Pancreas (tissue), 10 donors: ENCODE measurements around the gene APOL1. TPM values are rescaled to one million over a fixed set of nuclear protein-coding genes. Genes with fewer than 3 reads are reported as not detected.
"Not testable (repeated sequence)": the region's sequence is repeated elsewhere in the genome, so short reads cannot be mapped to it uniquely, and the experiment has no call there.

Experiments
- ATAC-seq, 4 donors: fragments of 200-7000 bp; cut with Tn5 transposase; one replicate each; pipeline versions ENCODE4 v1.8.0 to v1.9.1; 2020; ENCODE audit warnings: mild to moderate bottlenecking in 4 of 4, moderate library complexity in 4 of 4
- DNase-seq, 6 donors: peaks; one replicate each; pipeline ENCODE4 v3.0.0-alpha.2; 2020
- FAIRE-seq: peaks from 2 replicates; lab custom pipeline; 2012; peaks lifted over from hg19 to GRCh38; lab: Jason Lieb, UNC
- H3K27ac ChIP-seq, 4 donors: fragments of 200-600 bp; sonication (generic); 1 replicate in 3 of 4; 2 replicates in 1 of 4; pipeline versions ENCODE4 v1.5.0 to v1.8.0; 2020
- H3K27me3 ChIP-seq, 4 donors: fragments of 200-600 bp; one replicate each; pipeline ENCODE4 v1.8.0; 2021
- H3K36me3 ChIP-seq, 3 donors: fragments of 200-600 bp; sonication (generic) in 1 of 3; one replicate each; pipeline versions ENCODE4 v1.5.0 to v1.8.0; 2020 to 2021
- H3K4me1 ChIP-seq, 3 donors: fragments of 200-600 bp; one replicate each; pipeline ENCODE4 v1.8.0; 2021
- H3K4me3 ChIP-seq, 4 donors: fragments of 200-600 bp; sonication (generic) in 2 of 4; one replicate each; pipeline versions ENCODE4 v1.5.0 to v1.8.0; 2020 to 2021
- H3K9me3 ChIP-seq, 4 donors: fragments of 200-600 bp; one replicate each; pipeline ENCODE4 v1.8.0; 2021
- WGBS, 2 donors: extraction: QIAGEN DNeasy Blood & Tissue Kit; methylation state at CpG; one replicate each; pipeline ENCODE4 v1.1.7; 2013; 5-methylcytosine and 5-hydroxymethylcytosine counted together
- intact Hi-C, 3 donors: fragments of 100-400 bp; cut with DNase I; formaldehyde crosslinking; loops; one replicate each; pipeline versions ENCODE4 v1.11.1 to v1.14.2; 2022
- polyA plus RNA-seq, 2 donors: library from polyadenylated mRNA; stranded (reverse); fragments of 200-250 nt; gene quantifications; one replicate each; pipeline ENCODE4 v1.2.3, GENCODE V29; 2013
- total RNA-seq, 6 donors: library from RNA; stranded (reverse); fragmentation: NEBNext Ultra II Directional in 4 of 6; extraction: Animal tissue kit (Norgen Biotek cat#: 25700) in 4 of 6; gene quantifications; one replicate each; pipeline versions ENCODE4 v1.2.1 to v1.2.4, GENCODE V29; 2021 to 2023
- TF ChIP-seq, protein P1 (sequence below), 4 donors: fragments of 200-600 bp; sonication (generic) in 3 of 4; IDR thresholded peaks; one replicate each; pipeline versions ENCODE4 v1.5.0 to v1.8.0; 2021; ENCODE audit warnings: antibody characterized with exemption in 4 of 4
- donor health status: healthy with polysubstance abuse.
- donor health status: DM: no; HTN: no; CAD: no; lungs with moderate emphysema.
- donor health status: DM: no; HTN: no; CAD: no.
- donor health status: control.
- donor health status: control.
- donor health status: Bipolar disorder and iron deficiency.
- donor health status: DM: yes; HTN: yes; CAD: no.
- donor health status: DM: no; HTN: no; CAD: no.
- donor health status: DM: no; HTN: no; CAD: no.
- donor health status: DM: yes; HTN: yes; CAD: no.

Gene APOL1
- total and polyA plus RNA-seq, 8 donors, result 3.2 to 25.5 (median 5.5) TPM

DNA sequence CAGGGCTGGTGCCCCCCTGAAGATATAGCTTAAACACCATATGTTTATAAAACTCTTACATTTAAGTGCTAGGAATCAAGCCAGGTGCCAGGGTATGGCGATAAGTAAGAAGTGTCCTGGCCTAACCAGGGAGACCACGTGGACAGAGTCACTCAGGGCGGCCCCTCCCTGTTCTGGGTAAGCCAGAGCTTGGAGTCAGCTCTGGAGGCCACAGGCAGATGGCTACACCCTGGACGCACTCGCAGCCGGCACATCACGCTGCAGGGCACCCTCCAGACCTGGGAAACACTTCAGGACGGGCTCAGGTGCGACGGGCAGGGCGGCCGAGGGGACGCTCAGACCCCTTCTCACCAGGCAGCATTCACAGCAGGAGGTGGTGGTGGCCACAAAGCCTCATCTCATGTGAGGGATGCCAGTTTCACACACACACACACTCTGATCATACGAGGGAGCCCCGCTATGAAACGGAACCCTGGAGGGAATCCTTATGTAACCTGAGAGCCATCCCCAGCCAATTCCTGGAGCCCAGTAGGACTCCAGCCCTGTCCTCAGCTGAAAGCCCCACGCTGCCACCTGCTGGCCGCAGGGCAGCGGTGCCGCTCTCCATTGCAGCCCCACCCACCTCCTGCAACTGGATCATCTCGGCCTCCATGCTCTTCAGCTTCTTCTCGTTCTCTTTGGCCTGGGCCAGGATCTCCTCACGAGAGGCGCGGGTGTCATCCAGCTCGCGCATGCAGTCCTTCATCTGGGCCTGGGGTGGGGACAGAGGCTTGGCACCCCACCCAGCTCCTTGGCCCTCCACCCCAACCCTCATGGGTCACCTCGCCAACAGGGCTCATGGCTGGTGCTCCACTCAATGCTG, 33.4 kb downstream of the APOL1 start:
- TF ChIP-seq, protein P1, sequence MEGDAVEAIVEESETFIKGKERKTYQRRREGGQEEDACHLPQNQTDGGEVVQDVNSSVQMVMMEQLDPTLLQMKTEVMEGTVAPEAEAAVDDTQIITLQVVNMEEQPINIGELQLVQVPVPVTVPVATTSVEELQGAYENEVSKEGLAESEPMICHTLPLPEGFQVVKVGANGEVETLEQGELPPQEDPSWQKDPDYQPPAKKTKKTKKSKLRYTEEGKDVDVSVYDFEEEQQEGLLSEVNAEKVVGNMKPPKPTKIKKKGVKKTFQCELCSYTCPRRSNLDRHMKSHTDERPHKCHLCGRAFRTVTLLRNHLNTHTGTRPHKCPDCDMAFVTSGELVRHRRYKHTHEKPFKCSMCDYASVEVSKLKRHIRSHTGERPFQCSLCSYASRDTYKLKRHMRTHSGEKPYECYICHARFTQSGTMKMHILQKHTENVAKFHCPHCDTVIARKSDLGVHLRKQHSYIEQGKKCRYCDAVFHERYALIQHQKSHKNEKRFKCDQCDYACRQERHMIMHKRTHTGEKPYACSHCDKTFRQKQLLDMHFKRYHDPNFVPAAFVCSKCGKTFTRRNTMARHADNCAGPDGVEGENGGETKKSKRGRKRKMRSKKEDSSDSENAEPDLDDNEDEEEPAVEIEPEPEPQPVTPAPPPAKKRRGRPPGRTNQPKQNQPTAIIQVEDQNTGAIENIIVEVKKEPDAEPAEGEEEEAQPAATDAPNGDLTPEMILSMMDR (IDR thresholded peaks at IDR 0.05), result peak; percentile 50 to 79 (median 61)
- intact Hi-C loops, result no loop called here

GRCh38 chr22:36287881-36288515, 35.1 kb downstream of the APOL1 start:
- Histone ChIP-seq H3K27me3 (no peaks in the 10 kb centered on the region), H3K4me1 (no peaks in the 10 kb centered on the region), H3K36me3 (peaks cover 37 to 90% (median 82%) of the 10 kb centered on the region in 3 donors), H3K9me3 (no peaks in the 10 kb centered on the region), H3K27ac (no peak overlapping the region), H3K4me3 (no peak overlapping the region)
- FAIRE-seq, result no peak
- intact Hi-C loops, result no loop called here
- ATAC-seq, result no peak
- TF ChIP-seq, protein P1 (IDR thresholded peaks at IDR 0.05), result no peak
- 87 to 90% methylated on average over 20 of the region's 20 CpGs for WGBS, 2 donors
- DNase-seq, result peak in 2 of 6 donors; percentile 38 to 49

More for the DNA sequence above, 33.4 kb downstream of the APOL1 start:
- peaks cover 36 to 92% (median 80%) of the 10 kb centered on the region in 3 donors for H3K36me3 ChIP-seq
- no peaks in the 10 kb centered on the region for H3K27me3 ChIP-seq
- H3K9me3 ChIP-seq, result no peaks in the 10 kb centered on the region
- H3K27ac ChIP-seq, result peak overlapping the region in 1 of 4 donors; percentile 19
- H3K4me1 ChIP-seq, result no peaks in the 10 kb centered on the region
- DNase-seq (peak in 4 of 6 donors; percentile 54 to 78 (median 69)), FAIRE-seq (no peak), ATAC-seq (peak; percentile 38 to 85 (median 79))
- H3K4me3 ChIP-seq, result no peak overlapping the region
- WGBS, 2 donors, result 59 to 72% methylated on average over 28 of the region's 28 CpGs

DNA sequence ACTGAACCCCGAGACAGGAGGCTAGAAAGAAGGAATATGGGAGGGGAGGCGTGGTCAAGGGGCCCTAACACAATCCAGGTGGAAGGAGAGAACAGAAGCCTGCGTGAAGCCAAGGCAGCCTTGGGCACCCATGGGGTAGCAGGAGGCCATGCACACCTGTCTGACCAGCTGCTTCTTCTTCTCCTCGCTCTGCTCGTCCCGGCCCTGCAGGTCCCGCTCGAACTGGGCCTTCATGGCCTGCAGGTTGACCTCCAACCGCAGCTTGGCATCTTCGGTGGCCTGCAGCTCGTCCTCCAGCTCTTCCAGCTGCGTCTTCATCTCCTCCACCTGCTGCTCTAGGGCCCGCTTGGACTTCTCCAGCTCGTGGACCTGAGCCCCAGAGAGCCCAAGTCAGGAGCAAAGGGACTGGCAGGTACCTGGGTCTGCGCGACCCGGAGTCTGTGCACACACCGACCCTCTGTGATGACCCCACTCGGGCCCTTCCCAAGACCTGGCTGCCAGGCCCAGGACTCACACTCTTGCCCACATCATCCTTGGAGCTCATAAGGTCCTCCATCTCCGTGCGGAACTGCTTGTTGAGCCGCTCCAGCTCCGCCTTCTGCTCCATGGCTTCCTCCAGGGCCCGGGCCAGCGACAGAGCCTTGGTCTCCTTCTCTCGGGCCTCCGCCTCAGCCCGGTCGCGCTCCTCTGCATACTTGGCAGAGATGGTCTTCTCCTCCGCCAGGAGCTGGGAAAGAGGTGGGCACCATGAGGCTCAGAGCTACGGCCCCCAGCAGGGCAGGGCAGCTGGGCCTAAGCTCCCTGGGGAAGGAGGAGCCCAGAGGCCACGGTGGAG, 35.9 kb downstream of the APOL1 start:
- Histone ChIP-seq H3K4me1 (no peaks in the 10 kb centered on the region), H3K4me3 (no peak overlapping the region), H3K27me3 (no peaks in the 10 kb centered on the region), H3K36me3 (peaks cover 44 to 90% (median 82%) of the 10 kb centered on the region in 3 donors), H3K27ac (no peak overlapping the region), H3K9me3 (no peaks in the 10 kb centered on the region)
- WGBS, 2 donors, result 91 to 94% methylated on average over 27 to 33 of the region's 33 CpGs
- ATAC-seq (no peak), FAIRE-seq (no peak), DNase-seq (peak in 2 of 6 donors; percentile 41 to 58)
- TF ChIP-seq, protein P1 (IDR thresholded peaks at IDR 0.05), result no peak
- intact Hi-C loops, result no loop called here

DNA sequence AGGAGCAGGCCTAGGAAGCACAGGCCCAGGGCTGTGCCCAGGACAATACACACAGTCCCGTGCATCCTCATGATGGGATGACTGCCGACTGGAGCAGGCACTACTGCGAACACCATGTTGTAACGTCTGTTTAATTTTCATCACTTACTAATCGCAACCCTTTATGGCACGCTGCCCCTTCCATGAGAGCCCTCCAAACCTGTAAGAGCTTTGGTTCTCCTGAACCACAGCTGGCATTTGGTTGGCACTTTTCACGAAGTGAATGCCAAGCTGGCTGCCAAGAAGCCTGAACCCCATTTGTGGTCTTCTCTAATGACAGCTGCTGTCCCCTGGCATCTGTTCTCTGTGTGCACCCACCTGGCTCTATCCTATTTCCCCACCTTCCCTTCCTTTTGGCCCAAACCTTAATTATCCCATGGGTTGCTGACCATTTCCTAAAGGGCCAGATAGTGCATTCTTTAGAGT, 36.5 kb downstream of the APOL1 start:
- intact Hi-C loops, result no loop called here
- Histone ChIP-seq H3K27me3 (no peaks in the 10 kb centered on the region), H3K27ac (no peak overlapping the region), H3K36me3 (peaks cover 44 to 90% (median 83%) of the 10 kb centered on the region in 3 donors), H3K4me3 (no peak overlapping the region), H3K4me1 (no peaks in the 10 kb centered on the region), H3K9me3 (no peaks in the 10 kb centered on the region)
- DNase-seq (no peak), FAIRE-seq (no peak), ATAC-seq (no peak)
- TF ChIP-seq, protein P1 (IDR thresholded peaks at IDR 0.05), result no peak
- WGBS, 2 donors, result 87 to 90% methylated on average over 7 of the region's 7 CpGs

- peaks cover 39 to 90% (median 83%) of the 10 kb centered on the region in 3 donors for H3K36me3 ChIP-seq
Observed at GRCh38 chr22:36289948-36290371, 37.0 kb downstream of the APOL1 start.

GRCh38 chr22:36290391-36291075, 37.6 kb downstream of the APOL1 start:
- FAIRE-seq, ATAC-seq, H3K4me3 ChIP-seq, H3K9me3 ChIP-seq, intact Hi-C loops, H3K4me1 ChIP-seq, H3K27me3 ChIP-seq, H3K27ac ChIP-seq: not testable (repeated sequence)
- DNase-seq, result peak in 2 of 6 donors; percentile 23 to 39
- H3K36me3 ChIP-seq, result peaks cover 36 to 90% (median 83%) of the 10 kb centered on the region in 3 donors
- 94 to 95% methylated on average over 16 to 22 of the region's 40 CpGs for WGBS, 2 donors

More at GRCh38 chr22:36289948-36290371, 37.0 kb downstream of the APOL1 start:
- FAIRE-seq, H3K4me3 ChIP-seq, H3K27me3 ChIP-seq, H3K27ac ChIP-seq, H3K4me1 ChIP-seq, H3K9me3 ChIP-seq, ATAC-seq, intact Hi-C loops: not testable (repeated sequence)
- 95 to 97% methylated on average over 11 of the region's 11 CpGs for WGBS, 2 donors
- DNase-seq, result peak in 2 of 6 donors; percentile 6 to 27
